Thyroid gland (tissue), 4 donors: ENCODE data around the gene ASH1L.
"Not testable (repeated sequence)": the region's sequence is repeated elsewhere in the genome, so short reads cannot be mapped to it uniquely, and the experiment has no call there.

Source experiments
- POLR2A ChIP-seq, 2 donors: fragments of 450-650 bp; IDR thresholded peaks; one replicate each; pipeline ENCODE4 v1.6.1; 2017; ENCODE audit warnings: antibody characterized with exemption in 2 of 2, mild to moderate bottlenecking in 2 of 2, moderate library complexity in 1 of 2
- TF ChIP-seq, protein P1 (sequence below), 6 experiments: fragments of 200-600 bp in 3 of 6; fragments of 450-650 bp in 3 of 6; sonication (generic) in 3 of 6; IDR thresholded peaks; one replicate each; pipeline ENCODE4 v1.5.1; 2016 to 2019; ENCODE audit warnings: antibody characterized with exemption in 6 of 6, mild to moderate bottlenecking in 2 of 6, inconsistent platforms in 1 of 6, moderate library complexity in 1 of 6

DNA sequence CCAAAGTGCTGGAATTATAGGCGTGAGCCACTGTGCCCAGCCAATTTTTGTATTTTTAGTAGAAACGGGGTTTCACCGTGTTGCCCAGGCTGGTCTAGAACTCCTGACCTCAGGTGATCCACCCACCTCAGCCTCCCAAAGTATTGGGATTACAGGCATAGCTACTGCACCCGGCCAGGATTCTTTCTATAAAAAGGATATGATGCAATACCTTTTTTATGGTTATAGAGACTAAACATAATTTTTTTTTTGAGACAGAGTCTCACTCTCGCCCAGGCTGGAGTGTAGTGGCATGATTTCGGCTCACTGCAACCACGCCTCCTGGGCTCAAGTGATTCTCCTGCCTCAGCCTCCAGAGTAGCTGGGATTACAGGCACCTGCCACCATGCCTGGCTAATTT, 233.7 kb downstream of the ASH1L start:
- TF ChIP-seq, protein P1, sequence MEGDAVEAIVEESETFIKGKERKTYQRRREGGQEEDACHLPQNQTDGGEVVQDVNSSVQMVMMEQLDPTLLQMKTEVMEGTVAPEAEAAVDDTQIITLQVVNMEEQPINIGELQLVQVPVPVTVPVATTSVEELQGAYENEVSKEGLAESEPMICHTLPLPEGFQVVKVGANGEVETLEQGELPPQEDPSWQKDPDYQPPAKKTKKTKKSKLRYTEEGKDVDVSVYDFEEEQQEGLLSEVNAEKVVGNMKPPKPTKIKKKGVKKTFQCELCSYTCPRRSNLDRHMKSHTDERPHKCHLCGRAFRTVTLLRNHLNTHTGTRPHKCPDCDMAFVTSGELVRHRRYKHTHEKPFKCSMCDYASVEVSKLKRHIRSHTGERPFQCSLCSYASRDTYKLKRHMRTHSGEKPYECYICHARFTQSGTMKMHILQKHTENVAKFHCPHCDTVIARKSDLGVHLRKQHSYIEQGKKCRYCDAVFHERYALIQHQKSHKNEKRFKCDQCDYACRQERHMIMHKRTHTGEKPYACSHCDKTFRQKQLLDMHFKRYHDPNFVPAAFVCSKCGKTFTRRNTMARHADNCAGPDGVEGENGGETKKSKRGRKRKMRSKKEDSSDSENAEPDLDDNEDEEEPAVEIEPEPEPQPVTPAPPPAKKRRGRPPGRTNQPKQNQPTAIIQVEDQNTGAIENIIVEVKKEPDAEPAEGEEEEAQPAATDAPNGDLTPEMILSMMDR (IDR thresholded peaks at IDR 0.05), result not testable (repeated sequence)
- not testable (repeated sequence) for TF ChIP-seq POLR2A (IDR thresholded peaks at IDR 0.05)
